SU-DHL-6 (cell line): Measurements from ENCODE around the gene KRT84.

Source experiments
- CTCF ChIP-seq: fragments of 200-600 bp; sonication (generic); IDR thresholded peaks from one replicate; pipeline ENCODE4 v1.5.1; 2017; ENCODE audit warnings: antibody characterized with exemption, mild to moderate bottlenecking, low read length, moderate library complexity; ENCODE audit not compliant: insufficient read depth, poor library complexity, severe bottlenecking
- EZH2phosphoT487 ChIP-seq: fragments of 200-600 bp; sonication (generic), shearing (Covaris generic); conservative IDR thresholded peaks from 2 replicates; pipeline ENCODE4 v1.6.1; 2018; ENCODE audit warnings: mild to moderate bottlenecking, antibody characterized with exemption, low read length, moderate library complexity, mixed read lengths

GRCh38 chr12:52344111-52344510 is 41.3 kb downstream of the KRT84 start:
- TF ChIP-seq CTCF (no peak), EZH2phosphoT487 (no peak)
